ENCODE results near the gene STK39.

- TF ChIP-seq, protein P1, sequence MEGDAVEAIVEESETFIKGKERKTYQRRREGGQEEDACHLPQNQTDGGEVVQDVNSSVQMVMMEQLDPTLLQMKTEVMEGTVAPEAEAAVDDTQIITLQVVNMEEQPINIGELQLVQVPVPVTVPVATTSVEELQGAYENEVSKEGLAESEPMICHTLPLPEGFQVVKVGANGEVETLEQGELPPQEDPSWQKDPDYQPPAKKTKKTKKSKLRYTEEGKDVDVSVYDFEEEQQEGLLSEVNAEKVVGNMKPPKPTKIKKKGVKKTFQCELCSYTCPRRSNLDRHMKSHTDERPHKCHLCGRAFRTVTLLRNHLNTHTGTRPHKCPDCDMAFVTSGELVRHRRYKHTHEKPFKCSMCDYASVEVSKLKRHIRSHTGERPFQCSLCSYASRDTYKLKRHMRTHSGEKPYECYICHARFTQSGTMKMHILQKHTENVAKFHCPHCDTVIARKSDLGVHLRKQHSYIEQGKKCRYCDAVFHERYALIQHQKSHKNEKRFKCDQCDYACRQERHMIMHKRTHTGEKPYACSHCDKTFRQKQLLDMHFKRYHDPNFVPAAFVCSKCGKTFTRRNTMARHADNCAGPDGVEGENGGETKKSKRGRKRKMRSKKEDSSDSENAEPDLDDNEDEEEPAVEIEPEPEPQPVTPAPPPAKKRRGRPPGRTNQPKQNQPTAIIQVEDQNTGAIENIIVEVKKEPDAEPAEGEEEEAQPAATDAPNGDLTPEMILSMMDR (IDR thresholded peaks at IDR 0.05) = no peak
- TF ChIP-seq NR3C1 (IDR thresholded peaks at IDR 0.05) (no peak), MAX (IDR thresholded peaks at IDR 0.05) (no peak), RFX5 (IDR thresholded peaks at IDR 0.05) (no peak), CHD2 (IDR thresholded peaks at IDR 0.05; ENCODE audit: low read length, partially characterized antibody) (no peak), REST (IDR thresholded peaks at IDR 0.05) (no peak), KDM1A (IDR thresholded peaks at IDR 0.05; ENCODE audit: low read depth) (no peak), SREBF2 (IDR thresholded peaks at IDR 0.05) (no peak), RAD21 (conservative IDR thresholded peaks at IDR 0.05 in 1 of 2, IDR thresholded peaks at IDR 0.05 in 1 of 2) (no peak), ESRRA (IDR thresholded peaks at IDR 0.05; ENCODE audit: borderline replicate concordance, low read length) (no peak), CBX8 (IDR thresholded peaks at IDR 0.05) (no peak), ZC3H11A (IDR thresholded peaks at IDR 0.05) (no peak), POLR2A (IDR thresholded peaks at IDR 0.05; ENCODE audit: low read length) (no peak)
- TF ChIP-seq, protein P2, sequence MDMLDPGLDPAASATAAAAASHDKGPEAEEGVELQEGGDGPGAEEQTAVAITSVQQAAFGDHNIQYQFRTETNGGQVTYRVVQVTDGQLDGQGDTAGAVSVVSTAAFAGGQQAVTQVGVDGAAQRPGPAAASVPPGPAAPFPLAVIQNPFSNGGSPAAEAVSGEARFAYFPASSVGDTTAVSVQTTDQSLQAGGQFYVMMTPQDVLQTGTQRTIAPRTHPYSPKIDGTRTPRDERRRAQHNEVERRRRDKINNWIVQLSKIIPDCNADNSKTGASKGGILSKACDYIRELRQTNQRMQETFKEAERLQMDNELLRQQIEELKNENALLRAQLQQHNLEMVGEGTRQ (IDR thresholded peaks at IDR 0.05) = no peak
Measured at GRCh38 chr2:168149150-168149974, 98.0 kb downstream of the STK39 start.

Measured in A549 (cell line).